HG02938 (cell line): Measurements from ENCODE around the gene EME1.
"Not testable (repeated sequence)": the region's sequence is repeated elsewhere in the genome, so short reads cannot be mapped to it uniquely, and the experiment has no call there.

Source experiments
- ATAC-seq: cut with Tn5 transposase; IDR thresholded peaks from one replicate; pipeline ENCODE4 v1.9.1; 2021; ENCODE audit warnings: mild to moderate bottlenecking, moderate library complexity; ENCODE audit not compliant: unreplicated experiment

EME1 gene

GRCh38 chr17:50423553-50424159 lies 50.6 kb downstream of the EME1 start:
- ATAC-seq: no peak

- no peak for ATAC-seq
These were observed 51.4 kb downstream of the EME1 start for GRCh38 chr17:50424246-50424995.

- ATAC-seq: no peak
These were observed 52.1 kb downstream of the EME1 start for GRCh38 chr17:50424996-50425681.

GRCh38 chr17:50425682-50426471 lies 52.8 kb downstream of the EME1 start, which contains the start of gene ACSF2:
Gene ACSF2, plus strand, starts transcription at chr17:50426218. Its CDS starts 44 bp downstream, at chr17:50426262.
- ATAC-seq: no peak

GRCh38 chr17:50426472-50426782 lies 53.4 kb downstream of the EME1 start:
- ATAC-seq: no peak

- peak; percentile 40 for ATAC-seq
These were observed 54.1 kb downstream of the EME1 start for GRCh38 chr17:50426814-50427787.

- ATAC-seq: not testable (repeated sequence)
These were observed 55.1 kb downstream of the EME1 start for GRCh38 chr17:50428126-50428525.

- no peak for ATAC-seq
These were observed 55.9 kb downstream of the EME1 start for GRCh38 chr17:50428831-50429424.

GRCh38 chr17:50429793-50430192 lies 56.8 kb downstream of the EME1 start:
- ATAC-seq: no peak
